Retina (tissue), 1 donor: Measurements from ENCODE around the gene HCFC1R1.

Experiments
- DNase-seq: peaks from one replicate; pipeline ENCODE4 v3.0.0-alpha.2; 2016

Gene HCFC1R1

DNA sequence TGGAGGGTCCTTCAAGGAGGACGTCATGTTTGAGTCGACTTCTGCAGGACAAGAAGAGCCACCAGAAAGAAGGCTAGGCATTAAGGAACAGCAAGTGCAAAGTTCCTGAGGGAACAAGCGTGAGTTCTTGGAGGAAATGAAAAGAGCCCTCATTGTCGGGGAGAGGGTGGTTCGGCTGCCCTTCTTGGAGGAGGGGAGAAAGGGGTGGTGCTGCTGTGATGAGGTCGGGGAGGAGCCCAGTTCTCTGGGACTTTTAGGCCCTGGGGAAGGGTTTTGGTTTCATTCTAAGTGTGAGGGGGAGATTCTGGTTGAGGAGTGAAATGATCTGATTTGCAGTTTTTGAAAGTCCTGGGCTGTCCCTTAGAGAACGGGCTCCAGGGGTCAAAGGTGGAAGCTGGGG lies 8.9 kb upstream of the HCFC1R1 start:
- DNase-seq = no peak

DNA sequence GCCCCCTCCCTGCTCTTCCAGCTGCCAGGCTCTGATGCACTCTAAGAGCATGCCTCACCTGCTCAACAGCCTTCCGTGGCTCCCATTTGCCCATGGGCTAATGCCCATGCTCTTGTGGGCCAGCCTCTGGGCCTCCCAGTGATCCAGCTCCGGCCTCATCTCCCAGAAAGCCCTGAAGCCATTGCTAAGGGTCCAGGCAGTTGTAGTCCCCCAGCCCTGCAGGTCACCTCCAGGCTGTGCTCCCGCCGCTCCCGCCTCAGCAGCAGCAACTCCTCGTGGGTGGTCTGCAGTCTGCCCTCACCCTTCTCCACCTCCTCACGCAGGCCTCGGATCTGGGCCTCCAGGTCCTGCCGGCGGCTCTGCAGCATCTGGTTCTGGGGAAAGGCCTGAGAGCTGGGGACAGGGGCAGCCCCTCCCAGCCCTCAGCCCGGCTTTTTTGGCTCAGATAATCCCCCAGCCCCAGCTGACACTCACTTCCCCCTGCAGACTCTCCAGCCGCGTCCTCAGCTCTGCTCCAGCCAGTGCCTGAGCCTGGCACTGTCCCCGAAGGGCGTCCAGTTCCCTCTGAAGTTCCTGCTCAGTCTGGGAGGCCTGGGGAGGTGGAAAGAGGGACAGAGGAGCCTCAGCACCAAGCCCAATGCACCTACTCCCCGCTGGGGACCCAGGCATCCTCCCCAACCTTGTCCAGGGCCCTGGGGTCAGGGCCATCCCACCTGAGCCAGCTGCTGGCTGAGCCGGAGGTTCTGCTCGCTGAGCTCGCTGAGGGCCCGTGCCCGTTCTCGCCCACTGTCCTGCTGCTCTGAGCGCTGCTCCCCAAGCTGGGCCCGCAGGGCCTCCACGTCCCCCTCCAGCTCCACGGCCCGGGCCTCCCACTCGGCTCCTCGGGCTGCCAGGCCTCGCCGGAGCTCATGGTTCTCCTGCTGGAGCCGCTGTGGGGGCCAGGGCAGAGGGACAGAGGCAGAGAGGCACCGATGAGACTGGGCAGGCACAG lies 6.8 kb upstream of the HCFC1R1 start:
- DNase-seq = no peak

DNA sequence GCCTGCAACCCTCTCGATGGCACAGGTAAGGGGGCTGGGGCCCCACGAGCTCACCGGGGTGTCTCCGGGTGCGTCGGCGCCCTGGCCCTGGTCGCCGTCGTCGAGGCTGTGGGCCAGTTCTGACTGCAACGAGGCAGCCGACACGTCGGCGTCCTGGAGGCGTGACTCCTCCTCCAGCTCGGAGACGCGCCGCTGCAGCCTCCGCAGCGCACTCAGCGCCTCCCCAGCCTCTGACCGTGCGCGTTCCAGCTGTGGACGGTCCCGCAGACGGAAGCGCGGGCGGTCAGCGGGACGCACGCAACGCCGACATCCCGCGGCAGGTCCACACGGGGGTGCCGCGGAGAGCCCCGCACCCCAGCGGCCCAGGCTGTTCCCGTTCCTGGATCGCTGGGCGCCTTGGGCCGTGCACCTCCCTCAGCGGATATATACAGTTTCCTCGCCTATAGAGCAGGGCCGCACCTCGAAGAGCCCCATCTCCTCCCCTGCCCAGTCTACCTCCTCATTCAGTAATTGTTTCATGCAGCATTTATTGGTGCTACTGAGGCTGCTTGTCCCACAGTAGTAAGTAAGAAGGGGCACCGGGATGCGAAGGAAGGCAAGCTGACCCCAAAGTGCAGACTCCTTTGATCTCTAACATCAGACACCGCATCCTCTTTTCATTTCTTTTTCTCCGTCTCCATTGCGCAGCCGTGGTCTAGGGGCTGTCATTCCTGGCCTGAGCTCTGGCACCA lies 5.9 kb upstream of the HCFC1R1 start:
- DNase-seq = no peak

DNA sequence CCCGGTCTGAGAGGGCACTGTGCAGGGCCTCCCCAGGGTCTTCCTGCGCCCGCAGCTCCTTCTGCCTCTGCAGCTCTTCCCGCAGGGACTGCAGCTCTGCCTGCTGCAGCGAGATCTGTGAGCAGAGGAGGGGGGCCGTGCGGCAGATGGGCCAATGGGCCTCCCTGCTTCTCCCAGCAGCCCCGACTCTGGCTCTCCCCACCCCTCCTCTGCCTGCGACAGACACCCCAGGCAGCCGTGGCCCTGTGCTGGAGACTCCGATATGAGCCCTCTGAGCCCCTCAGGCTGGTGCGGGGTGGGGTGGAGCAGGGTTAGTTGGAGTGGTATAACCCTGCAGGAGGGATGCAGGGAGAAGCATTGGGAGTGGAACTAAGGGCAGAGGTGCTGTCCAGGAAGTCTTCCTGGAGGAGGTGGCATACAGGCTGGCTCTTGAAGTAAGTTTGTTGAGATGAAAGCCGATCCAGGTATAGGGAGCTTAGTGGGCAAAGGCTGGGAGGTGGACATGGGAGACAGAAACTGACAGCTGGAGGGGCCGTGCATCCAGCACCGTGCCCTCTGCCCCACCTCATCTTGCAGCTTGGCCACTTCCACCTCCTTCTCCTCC lies 5.1 kb upstream of the HCFC1R1 start:
- DNase-seq = no peak

DNA sequence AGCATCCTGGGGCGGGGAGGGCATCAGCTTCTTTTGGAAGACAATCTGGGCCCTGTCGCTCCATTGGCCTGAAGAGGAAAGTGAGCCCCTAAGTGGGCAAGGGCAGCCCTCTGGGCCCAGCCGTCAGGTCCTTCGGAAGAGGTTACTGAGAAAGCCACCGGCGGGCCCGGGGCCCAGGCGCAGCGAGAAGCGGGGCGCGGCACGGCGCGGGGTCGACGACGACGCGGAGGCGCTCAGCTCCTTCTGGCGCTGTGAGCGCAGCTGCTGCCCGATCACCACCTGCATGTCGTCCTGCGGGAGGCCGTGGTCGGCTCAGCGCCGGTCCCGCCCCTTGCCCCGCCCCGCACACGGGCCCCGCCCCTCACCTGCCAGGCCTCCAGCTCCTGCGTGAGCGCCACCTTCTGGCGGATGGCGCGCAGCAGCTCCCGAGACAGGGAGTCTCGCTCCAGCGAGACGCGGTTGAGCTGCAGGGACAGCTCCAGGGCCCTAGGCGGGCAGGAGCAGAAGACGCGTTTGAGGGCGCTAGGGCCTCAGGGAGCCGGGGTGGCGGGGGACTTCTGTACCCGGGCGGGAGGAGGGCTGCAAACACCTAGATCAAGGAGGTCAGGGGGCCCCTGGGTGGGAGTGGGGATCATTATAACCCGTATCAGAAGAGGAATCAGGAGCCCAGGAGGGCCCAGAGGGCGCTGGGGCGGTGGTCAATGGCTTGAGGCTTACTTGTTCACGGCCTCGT lies 4.4 kb upstream of the HCFC1R1 start:
- DNase-seq = peak; percentile 86

DNA sequence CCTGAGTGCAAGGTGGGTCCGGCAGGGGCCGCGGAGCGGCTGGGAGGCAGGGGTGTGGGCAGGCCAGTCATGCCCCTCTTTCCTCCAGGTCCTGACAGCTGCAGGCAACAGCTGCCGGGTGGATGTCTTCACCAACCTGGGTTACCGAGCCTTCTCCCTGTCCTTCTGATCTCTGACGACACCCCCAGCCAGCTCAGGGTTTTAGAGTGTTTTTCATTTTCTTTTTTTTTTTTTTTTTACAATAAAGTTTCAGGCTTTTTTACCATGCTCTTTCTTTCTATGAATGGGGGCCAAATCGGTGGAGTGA lies 3.7 kb upstream of the HCFC1R1 start:
- DNase-seq = no peak

DNA sequence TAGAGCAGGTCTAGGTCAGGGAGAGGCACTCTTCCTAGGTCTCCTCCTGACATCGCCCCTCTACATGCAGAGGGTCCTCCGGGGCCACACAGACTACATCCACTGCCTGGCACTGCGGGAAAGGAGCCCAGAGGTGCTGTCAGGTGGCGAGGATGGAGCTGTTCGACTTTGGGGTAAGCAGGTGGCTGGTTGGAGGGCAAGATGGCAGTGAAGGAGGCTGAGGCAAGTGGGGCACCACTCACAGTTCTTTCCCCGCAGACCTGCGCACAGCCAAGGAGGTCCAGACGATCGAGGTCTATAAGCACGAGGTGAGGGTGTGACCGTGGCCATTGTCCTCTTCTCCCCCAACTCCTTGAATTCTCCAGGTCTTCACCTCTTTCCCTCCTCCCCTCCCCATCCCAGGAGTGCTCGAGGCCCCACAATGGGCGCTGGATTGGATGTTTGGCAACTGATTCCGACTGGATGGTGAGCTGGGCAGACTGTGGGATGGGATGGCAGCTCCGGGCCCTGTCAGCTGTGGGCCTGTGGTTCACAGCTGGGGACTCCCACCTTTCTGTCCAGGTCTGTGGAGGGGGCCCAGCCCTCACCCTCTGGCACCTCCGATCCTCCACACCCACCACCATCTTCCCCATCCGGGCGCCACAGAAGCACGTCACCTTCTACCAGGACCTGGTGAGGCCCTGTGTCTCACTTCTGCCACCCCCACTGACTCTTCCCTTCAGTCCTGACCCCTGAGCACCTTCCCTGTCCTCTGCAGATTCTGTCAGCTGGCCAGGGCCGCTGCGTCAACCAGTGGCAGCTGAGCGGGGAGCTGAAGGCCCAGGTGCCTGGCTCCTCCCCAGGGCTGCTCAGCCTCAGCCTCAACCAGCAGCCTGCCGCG lies 3.1 kb upstream of the HCFC1R1 start:
- DNase-seq = no peak

DNA sequence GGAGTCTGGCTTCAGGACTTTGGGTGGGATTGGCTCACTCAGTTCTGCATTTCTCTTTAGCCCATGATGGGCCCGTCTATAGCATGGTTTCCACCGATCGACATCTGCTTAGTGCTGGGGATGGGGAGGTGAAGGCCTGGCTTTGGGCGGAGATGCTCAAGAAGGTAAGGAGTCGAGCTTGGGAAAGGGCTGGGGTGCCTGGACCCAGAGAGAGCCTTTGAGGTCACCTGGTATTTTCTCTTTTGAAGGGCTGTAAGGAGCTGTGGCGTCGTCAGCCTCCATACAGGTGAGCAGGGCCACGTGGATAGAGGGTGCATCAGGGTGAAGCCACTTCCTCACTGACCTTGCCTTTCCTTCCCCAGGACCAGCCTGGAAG lies 2.2 kb upstream of the HCFC1R1 start:
- DNase-seq = no peak

DNA sequence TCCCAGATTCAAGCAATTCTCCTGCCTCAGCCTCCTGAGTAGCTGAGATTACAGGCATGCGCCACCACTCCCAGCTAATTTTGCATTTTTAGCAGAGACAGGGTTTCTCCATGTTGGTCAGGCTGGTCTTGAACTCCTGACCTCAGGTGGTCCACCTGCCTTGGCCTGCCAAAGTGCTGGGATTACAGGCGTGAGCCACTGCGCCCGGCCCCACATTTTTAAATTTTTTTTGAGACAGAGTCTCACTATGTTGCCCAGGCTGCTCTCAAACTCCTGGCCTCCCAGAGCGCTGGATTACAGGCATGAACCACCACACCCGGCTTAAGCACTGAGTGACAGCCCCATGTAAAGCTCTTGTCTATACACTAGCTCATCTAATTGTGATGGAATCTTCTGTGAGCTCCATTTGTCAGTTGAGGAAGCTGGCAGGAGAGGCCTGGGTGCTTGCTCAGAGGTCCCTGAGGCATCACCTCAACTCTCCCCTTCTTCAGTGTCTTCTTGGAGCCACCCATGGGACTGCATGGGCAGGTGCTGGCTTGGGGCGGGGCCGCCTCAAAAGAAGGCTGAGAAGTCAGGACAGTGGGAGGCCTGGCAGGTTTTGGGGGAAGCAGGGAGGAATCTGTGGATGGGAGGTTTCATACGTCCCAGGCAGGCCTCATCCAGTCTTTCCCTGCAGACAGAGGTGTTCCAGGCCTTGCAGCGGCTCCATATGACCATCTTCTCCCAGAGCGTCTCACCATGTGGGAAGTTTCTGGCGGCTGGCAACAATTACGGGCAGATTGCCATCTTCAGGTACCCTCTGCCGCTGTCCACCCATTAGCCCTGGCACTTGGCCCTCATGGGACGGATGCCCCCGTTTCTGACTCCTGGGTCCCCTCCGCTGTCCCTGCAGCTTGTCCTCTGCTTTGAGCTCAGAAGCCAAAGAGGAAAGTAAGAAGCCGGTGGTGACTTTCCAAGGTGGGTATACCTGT lies 1.6 kb upstream of the HCFC1R1 start:
- no peak for DNase-seq

DNA sequence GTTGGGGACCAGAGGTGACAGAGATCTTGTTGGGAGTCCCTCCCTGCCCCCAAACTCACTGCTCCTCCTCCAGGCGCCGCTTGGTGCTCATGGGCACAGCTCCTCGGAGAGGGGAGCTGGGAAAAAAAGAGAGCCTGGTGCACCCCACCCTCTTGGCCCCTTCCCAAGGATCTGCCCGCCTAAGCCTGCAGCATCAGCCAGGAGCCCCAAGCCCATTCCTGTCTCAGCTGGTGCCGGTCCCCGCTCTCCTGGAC lies 400 bp downstream of the HCFC1R1 start:
- DNase-seq = no peak

DNA sequence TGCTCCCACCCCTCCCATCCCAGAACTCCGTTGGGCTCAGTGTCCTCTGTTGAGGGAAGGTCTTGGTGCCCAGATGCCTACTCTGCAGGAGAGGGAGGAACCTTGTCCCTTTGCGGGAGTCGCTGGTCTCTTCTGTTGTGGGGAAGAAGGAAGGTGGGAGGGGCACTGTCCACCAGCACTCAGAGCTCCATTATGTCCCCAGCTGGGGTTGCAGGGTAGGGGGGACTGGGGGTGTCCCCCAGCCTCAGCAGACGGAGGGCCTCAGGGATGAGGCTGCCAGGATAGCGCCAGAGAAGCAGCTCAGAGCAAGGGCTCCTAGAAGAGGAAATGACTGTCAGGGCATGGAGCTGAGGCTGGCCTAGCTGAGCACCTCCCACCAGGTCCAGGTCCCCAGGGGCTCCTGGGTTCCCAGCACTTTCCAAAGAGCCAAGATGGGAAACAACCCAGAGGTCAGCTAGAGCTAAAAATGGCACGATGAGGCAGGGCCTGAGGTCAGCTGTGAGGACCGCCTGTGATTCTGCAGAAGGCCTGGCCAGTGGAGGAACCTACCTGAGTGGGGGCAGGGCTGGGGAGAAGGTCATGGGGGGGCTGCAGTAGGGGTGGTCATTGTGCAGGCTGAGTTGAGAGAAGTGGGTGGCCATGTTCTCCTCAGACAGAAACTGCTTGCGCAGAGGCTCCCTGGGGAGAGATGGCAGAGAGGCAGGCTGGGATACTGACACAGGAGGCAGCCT lies 893 bp downstream of the HCFC1R1 start:
- no peak for DNase-seq

DNA sequence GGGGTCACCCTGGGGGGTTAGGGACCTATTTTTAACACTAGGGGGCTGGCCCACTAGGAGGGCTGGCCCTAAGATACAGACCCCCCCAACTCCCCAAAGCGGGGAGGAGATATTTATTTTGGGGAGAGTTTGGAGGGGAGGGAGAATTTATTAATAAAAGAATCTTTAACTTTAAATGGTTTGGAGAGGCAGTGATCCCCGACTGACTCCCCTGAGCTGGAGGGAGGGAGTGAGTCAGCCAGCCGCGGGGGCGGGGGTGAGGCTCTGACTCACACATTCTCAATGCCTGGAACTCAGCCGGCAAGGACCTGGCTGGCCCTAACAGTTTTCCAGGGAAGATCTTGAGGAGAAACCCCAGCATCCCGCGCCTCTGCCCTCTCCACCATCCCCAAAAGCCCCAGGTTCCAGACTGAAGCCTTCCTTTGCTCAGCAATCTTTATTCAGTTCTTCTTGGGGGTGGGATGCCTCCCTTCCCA lies 1.5 kb downstream of the HCFC1R1 start:
- no peak for DNase-seq

DNA sequence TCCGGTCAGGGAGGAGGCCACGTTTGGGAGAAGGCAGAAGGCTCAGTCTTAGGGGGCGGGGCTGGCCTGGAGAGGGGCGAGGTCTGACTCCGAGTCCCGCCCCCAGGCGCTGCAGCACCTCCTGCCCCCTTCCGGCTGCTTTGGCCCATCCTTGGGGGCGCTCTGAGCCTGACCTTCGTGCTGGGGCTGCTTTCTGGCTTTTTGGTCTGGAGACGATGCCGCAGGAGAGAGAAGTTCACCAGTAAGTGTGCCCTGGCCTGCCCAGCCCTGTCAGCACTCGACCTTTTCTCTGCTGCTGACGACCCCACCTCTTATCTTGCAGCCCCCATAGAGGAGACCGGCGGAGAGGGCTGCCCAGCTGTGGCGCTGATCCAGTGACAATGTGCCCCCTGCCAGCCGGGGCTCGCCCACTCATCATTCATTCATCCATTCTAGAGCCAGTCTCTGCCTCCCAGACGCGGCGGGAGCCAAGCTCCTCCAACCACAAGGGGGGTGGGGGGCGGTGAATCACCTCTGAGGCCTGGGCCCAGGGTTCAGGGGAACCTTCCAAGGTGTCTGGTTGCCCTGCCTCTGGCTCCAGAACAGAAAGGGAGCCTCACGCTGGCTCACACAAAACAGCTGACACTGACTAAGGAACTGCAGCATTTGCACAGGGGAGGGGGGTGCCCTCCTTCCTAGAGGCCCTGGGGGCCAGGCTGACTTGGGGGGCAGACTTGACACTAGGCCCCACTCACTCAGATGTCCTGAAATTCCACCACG lies 2.1 kb downstream of the HCFC1R1 start:
- peak; percentile 77 for DNase-seq

DNA sequence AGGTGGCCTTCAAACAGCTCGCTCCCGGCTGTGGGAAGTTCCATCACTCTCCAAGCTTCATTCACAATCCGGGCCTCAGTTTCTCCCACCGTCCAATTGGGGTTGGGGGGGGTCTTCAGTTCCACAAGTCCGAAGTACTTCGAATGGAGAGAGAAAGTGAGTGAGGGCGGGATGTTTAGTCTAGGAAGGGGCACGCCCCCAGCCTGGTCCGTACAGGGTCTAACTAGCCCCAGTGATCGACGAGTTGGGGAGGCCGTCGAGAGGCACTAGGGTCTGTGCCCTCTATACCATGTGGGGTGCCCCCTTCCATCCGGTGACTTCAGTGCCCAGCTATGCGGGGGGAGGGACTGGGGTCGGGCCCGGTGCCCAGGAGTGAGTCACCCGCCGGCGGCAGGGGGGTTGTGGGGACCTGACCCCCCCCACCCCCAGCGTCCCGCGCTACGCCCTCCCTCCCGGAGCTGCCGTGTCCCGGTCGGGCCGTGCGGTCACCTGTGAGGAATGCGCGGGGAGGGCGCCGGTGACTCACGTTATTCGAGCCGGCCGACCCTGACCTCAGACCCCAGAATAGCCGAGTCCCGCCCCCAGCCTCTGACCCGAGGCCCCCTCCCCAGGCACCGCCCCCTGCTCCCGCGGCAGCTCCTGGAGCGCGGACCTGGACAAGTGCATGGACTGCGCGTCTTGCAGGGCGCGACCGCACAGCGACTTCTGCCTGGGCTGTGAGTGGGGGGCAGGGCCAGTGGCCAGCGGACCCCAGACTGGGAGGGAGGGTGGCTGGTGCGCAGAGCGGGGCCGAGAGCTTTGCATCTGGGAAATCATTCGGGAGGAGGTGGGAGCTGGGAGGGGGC lies 2.9 kb downstream of the HCFC1R1 start:
- no peak for DNase-seq

DNA sequence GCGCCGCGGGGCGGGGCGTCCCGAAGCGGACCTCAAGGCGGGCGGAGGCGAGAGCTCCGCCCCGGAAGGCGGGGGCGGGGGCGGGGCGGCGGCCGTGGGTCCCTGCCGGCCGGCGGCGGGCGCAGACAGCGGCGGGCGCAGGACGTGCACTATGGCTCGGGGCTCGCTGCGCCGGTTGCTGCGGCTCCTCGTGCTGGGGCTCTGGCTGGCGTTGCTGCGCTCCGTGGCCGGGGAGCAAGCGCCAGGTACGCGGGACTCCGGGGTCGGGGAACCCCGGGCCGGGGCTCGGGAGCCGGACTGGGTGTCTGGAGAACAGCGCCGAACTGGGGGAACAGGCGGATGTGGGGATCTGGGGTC lies 3.5 kb downstream of the HCFC1R1 start, which contains the start of gene TNFRSF12A:
TSS of gene TNFRSF12A (plus strand) at position 122 of the 357 bp plus-strand sequence. CDS start at position 152, 30 bp downstream.
- DNase-seq = peak; percentile 74

DNA sequence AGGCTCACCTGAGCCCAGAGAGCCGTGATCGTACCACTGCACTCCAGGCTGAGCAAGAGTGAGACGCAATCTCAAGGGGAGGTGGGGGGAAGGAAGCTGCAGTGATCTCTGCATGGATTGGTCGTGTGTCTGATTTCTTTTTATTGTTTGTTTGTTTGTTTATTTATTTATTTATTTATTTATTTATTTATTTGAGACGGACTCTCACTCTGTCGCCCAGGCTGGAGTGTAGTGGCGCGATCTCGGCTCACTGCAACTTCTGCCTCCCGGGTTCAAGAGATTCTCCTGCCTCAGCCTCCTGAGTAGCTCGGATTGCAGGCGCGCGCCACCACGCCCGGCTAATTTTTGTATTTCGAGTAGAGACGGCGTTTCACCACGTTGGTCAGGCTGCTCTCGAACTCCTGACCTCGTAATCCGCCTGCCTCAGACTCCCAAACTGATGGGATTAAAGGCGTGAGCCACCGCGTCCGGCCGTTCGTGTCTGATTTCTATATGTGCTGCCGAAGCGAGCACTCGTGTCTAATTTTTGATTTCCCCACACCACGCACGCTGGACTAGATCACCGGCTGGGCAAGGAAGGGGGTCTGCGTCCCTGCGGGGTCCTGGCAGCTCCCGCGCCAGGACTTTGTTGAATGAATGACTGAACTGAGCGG lies 4.0 kb downstream of the HCFC1R1 start:
- DNase-seq = no peak

DNA sequence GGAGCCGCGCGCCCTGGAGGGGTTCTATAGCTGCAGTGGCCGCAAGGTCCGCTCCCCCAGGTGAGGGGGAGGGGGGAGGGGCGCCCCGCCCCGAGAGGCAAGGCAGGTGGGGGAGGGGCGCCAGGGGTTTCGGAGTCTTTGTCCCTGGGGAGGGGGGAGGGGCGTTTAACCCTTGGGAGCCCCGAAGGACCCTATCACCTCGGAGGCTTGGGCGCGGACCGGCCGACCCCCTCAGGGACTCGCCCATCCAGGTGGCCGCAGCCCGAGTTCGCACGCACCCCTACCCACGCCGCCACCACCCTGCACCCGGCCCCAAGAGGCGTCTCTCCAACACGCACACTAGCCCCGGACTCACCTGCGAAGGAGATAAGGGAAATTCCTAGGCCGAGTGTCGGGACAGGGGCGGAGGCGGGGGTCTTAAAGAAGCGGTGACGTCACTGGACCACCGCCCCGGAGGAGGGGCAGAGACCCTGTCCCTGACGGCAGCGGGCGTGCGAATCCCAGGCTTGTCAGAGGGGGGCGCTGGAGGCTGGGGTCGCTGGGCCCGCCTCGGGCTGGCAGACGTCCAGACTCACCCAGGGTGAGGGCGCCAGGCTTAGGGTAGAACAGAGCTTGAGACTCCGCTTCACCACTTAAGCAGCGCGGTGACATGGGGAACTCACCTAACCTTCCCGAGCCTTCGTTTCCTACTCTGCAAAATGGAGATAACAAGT lies 5.8 kb downstream of the HCFC1R1 start, which contains the start of gene CLDN6:
TSS of gene CLDN6 (minus strand) at position 390 of the 713 bp plus-strand sequence. CDS start 2,162 bp downstream, outside the sequence.
- peak; percentile 61 for DNase-seq
